Coronary artery (tissue), 2 donors: Measurements from ENCODE around the gene STK17B.
A peak's percentile ranks its signal among the peaks of the same experiment; 100 is the strongest.

ENCODE experiments used
- DNase-seq: peaks from one replicate; pipeline ENCODE4 v3.0.0-alpha.2; 2017; ENCODE audit warnings: low spot score
- H3K27ac ChIP-seq, 2 donors: fragments of 200-600 bp; sonication (generic); one replicate each; pipeline ENCODE4 v1.5.1; 2016 to 2019
- H3K4me3 ChIP-seq: fragments of 200-600 bp; sonication (generic); 2 replicates; pipeline ENCODE4 v1.5.1; 2016; ENCODE audit warnings: mild to moderate bottlenecking, moderate library complexity
- TF ChIP-seq, protein P1 (sequence below): fragments of 200-600 bp; sonication (generic); IDR thresholded peaks from one replicate; pipeline ENCODE4 v1.5.1; 2019; ENCODE audit warnings: antibody characterized with exemption

Gene STK17B

DNA sequence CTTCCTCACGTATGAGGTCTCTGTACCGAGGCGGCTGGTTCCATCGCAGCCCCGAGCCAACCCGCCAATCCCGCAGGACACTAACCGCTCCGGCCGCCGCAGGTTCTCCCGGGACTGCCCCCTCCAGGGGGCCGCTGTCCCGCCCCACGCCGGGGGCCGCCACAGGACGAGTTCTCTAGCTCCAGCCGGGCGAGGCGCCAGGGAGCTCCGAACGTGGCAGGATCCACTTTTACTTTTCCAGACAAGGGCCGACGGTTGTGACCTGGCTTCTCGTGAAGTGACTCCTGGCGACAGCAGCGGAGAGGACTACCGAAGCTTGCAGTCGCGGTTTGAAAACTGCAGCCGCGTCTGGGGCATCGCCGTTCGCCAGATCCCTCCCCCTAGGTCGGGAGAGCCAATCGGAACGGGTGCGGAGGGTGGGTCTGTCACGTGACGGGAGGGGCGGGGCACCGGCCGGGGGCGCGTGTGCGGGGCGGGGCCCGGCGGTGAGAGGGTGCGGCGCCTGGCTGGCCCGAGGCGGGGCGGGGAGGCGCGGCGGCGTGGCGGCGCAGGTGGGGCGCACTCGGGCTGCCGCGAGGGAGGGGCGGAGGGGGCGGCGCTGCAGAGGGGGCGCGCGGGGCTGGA is at the start of gene STK17B:
Gene STK17B, minus strand, starts transcription at position 331 of the 624 bp plus-strand sequence. CDS start 8,195 bp downstream, outside the sequence.
- peak; percentile 96 for DNase-seq
- TF ChIP-seq, protein P1, sequence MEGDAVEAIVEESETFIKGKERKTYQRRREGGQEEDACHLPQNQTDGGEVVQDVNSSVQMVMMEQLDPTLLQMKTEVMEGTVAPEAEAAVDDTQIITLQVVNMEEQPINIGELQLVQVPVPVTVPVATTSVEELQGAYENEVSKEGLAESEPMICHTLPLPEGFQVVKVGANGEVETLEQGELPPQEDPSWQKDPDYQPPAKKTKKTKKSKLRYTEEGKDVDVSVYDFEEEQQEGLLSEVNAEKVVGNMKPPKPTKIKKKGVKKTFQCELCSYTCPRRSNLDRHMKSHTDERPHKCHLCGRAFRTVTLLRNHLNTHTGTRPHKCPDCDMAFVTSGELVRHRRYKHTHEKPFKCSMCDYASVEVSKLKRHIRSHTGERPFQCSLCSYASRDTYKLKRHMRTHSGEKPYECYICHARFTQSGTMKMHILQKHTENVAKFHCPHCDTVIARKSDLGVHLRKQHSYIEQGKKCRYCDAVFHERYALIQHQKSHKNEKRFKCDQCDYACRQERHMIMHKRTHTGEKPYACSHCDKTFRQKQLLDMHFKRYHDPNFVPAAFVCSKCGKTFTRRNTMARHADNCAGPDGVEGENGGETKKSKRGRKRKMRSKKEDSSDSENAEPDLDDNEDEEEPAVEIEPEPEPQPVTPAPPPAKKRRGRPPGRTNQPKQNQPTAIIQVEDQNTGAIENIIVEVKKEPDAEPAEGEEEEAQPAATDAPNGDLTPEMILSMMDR = no peak
- peak within 1 kb of the TSS; percentile 81 to 93 for H3K27ac ChIP-seq
- H3K4me3 ChIP-seq = peak within 1 kb of the TSS; percentile 85

DNA sequence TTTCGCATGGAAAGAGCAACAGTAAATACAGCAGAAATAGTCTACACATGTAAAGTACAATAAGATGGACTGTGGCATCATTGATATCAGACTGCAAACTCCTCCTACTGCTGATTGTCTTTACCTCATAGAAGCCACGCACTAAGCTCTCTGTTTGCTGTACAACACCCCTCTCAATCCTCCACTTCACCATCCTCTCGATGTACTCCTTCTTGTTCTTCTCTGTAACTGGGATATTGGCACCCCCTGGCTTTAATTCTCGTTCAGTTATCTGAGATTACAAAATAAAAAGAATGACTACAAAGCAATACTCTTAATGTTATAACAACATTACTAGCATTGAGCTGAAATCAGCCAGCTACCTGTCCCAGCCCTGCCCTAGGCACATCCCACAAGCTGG is 49.3 kb upstream of the STK17B start:
- DNase-seq = no peak
- H3K4me3 ChIP-seq = no peak overlapping the region
- no peak overlapping the region for H3K27ac ChIP-seq
- TF ChIP-seq, protein P1 = no peak

DNA sequence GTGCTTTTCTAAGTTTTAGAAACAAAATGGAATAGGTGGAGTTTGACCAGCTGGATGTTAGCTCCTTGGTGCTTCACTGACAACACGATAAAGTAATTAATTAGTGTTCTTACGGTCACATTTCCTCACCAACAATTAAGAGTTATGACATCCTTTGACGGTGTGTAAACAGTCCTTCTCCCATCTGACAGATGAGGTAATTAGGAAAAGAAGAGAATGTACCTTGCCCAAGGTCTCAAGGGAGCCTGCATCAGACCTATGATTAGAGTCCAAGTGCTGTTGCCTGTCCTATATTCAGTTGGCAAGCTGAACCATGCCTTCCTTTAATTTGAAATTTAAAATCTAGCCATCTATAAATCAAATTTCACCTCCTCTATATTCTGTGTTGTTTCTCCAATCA is 48.3 kb upstream of the STK17B start:
- TF ChIP-seq, protein P1 = no peak
- H3K27ac ChIP-seq = no peak overlapping the region
- no peak overlapping the region for H3K4me3 ChIP-seq
- DNase-seq = no peak

GRCh38 chr2:196218106-196218505 is 46.7 kb upstream of the STK17B start:
- H3K27ac ChIP-seq = no peak overlapping the region
- H3K4me3 ChIP-seq = no peak overlapping the region
- TF ChIP-seq, protein P1 = no peak
- DNase-seq = no peak

DNA sequence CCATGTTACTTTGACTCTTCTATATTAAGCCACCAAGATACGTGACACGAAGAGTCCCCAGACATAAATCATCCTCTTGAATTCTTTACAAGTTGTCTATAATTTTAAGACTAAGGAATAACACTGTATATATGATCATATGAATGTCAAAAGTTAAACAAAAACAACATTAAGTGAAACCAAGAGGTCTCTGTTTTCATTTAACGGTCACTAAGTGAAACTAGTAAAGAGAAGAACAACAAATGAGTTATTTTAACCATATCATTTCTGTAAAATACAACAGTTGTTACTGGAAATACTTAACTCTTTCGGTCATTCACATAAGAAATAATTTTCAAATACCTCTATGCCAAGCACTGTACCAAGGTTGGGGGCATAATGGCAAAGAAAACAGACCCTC is 45.7 kb upstream of the STK17B start:
- TF ChIP-seq, protein P1 = no peak
- Histone ChIP-seq H3K27ac (no peak overlapping the region), H3K4me3 (no peak overlapping the region)
- no peak for DNase-seq

- no peak for DNase-seq
- no peak overlapping the region for H3K4me3 ChIP-seq
- TF ChIP-seq, protein P1 = no peak
- H3K27ac ChIP-seq = no peak overlapping the region
These were observed 44.0 kb upstream of the STK17B start for GRCh38 chr2:196215376-196215775.

DNA sequence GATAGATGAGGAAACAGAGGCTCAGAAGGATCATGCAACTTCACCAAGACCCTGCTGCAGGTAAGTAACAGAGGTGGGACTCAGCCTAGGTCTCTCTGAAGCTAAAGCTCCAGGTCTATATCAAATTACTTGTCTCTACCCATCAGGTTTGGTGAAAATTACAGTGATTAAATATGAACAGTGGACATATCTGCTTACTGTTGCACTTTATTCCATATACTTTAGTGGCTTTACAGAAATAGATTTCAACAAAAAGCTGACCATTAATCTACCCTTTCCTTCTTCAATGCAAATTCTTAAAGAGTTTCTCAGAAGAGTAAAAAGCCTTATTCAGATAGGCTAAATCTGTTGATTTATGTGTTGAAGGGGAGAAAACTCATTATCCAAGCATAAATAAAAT is 42.8 kb upstream of the STK17B start:
- DNase-seq = no peak
- TF ChIP-seq, protein P1 = no peak
- no peak overlapping the region for H3K4me3 ChIP-seq
- no peak overlapping the region for H3K27ac ChIP-seq
